Gastroesophageal sphincter (tissue), 3 donors: ENCODE data around the gene KLF5.

Experiments
- CTCF ChIP-seq, 4 experiments: fragments of 200-600 bp in 2 of 4; fragments of 450-650 bp in 2 of 4; sonication (generic) in 1 of 4; IDR thresholded peaks; one replicate each; pipeline ENCODE4 v1.5.1; 2017 to 2019; ENCODE audit warnings: antibody characterized with exemption in 4 of 4, mild to moderate bottlenecking in 2 of 4, moderate library complexity in 2 of 4
- POLR2A ChIP-seq, 2 donors: fragments of 450-650 bp; IDR thresholded peaks; one replicate each; pipeline ENCODE4 v1.6.1; 2017; ENCODE audit warnings: antibody characterized with exemption in 2 of 2, mild to moderate bottlenecking in 2 of 2, moderate library complexity in 1 of 2
- POLR2AphosphoS5 ChIP-seq: sonication (generic); formaldehyde crosslinking; IDR thresholded peaks from one replicate; pipeline ENCODE4 v1.6.1; 2017; ENCODE audit warnings: antibody characterized with exemption

DNA sequence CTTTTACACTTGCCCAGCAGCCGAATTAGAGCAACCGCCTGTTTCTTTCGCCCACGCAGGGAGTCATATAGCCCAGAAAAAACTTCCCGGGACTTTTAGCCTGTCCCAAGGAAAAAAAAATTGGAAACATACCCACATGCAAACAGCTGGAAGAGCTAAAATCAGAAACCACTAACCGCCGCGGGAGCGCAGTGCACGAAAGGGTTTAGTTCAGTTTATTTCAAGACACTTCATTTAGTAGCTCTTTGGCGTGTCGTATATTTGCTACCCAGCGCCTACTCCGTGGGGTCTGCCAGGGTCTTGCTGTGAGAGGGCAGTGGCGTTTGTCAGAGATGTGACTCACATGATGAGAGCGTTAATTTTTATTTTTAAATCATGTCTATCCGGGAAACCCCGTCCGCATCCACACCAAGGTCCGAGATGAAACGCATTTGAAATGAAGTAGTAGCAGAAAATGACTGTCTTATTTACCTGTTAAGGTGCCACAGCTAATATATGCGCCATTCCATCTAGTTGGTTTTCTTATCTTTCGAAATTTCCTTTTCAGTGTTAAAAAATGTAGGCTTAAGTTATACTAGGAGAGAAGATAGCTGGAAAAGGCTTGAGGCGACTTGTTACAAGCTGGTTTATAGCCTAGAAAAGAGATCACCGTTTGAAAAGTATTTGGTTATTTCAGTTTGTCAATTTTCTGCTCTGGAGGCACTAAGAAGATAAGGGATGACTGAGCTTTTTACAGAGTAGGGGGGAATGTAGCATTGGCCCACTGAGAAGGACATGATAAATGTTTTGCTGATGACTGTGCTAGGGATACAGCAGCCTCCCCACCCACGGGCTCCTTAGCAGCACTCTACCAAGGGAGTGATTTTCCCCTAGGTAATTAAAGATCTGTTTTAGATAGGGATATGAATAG, 1.7 kb downstream of the KLF5 start:
- TF ChIP-seq CTCF (IDR thresholded peaks at IDR 0.05) = no peak
- no peak for TF ChIP-seq POLR2AphosphoS5
- TF ChIP-seq POLR2A (IDR thresholded peaks at IDR 0.05) = no peak
